CD4-positive, alpha-beta T cell treated with Interleukin-1 beta for 1 hour (primary cell): Measurements from ENCODE around the gene PDYN.
"Not testable (repeated sequence)": the region's sequence is repeated elsewhere in the genome, so short reads cannot be mapped to it uniquely, and the experiment has no call there.

Experiments used
- DNase-seq, 2 donors: peaks; one replicate each; pipeline ENCODE4 v3.0.0-alpha.2; 2020 to 2022

The PDYN gene

GRCh38 chr20:1993986-1994385 is at the start of gene PDYN:
TSS of gene PDYN (minus strand) at chr20:1994058. CDS start at chr20:1983084, 10,974 bp downstream.
- no peak for DNase-seq

DNA sequence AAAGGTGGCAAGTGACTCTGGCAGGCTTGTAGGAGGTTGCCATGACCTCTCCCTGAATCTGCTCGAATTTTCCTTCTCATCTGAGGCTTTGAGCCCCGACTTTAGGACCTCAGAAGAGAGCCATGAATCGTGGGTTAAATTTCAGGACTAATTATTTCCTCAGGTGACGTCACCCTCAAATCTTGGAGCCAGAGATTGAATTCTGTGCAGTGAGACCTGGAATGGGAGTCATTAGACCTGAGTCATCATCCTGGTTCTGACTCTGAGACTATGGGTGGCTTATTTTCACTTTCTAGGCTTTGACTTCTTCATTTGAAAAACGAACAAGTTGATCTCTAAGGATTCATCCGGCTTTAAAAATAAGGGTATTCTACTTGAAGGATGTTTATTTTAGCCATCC is 48.5 kb upstream of the PDYN start:
- DNase-seq, result no peak

- no peak for DNase-seq
Observed at GRCh38 chr20:2038161-2038560, 44.3 kb upstream of the PDYN start.

- DNase-seq, result no peak
Observed at GRCh38 chr20:2037296-2037914, 43.5 kb upstream of the PDYN start.

DNA sequence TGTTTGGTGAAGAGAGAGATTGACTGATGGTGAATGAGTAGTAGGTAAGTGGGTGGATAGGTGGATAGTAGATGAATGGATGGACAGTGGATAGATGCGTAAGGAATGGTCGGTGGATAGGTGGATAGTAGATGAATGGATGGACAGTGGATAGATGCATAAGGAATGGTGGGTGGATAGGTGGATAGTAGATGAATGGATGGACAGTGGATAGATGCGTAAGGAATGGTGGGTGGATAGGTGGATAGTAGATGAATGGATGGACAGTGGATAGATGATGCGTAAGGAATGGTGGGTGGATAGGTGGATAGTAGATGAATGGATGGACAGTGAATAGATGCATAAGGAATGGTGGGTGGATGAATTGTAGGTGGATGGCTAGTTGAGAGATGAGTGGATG is 42.5 kb upstream of the PDYN start:
- DNase-seq, result not testable (repeated sequence)

DNA sequence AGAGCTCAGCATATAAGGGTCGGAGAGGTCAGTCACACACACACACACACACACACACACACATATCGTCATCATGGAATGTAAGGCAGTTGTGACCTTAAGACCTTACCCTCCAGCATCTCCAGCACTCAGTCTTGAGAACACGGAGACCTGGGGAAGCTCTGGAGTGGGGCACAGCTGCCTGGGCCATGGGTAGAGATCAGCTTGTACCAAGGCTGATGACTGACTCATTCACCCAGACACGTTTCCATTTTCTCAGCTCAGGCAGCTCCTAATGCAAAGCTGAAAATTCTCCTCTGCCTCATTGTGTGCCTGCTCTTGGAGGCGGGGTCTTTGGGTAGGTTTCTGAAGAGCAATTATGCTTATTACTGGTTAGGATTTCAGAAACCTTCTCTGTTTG is 38.3 kb upstream of the PDYN start:
- no peak for DNase-seq

- DNase-seq, result no peak
Observed at GRCh38 chr20:2026514-2026913, 32.7 kb upstream of the PDYN start.

- DNase-seq, result no peak
Observed at GRCh38 chr20:2026004-2026403, 32.1 kb upstream of the PDYN start.

GRCh38 chr20:2023151-2023550 is 29.3 kb upstream of the PDYN start:
- DNase-seq, result no peak

DNA sequence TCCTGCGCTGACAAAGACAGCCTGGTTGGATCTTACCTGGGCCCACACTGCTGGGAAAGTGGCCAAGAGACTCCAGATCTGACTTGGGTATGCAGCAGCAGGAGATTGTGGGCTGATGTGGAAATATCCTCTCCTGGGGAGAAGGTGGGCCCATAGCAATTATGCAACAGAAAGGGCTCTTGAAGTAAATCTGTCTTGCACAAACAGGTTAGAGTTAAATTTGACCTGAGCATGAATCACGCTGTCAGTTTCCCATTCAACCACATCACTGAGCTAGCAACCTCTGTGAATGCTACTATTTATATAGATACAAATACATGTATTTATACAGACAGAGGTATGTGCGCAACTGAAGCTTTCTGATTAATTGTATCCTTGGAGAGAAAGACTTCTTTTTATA is 28.3 kb upstream of the PDYN start:
- no peak for DNase-seq

DNA sequence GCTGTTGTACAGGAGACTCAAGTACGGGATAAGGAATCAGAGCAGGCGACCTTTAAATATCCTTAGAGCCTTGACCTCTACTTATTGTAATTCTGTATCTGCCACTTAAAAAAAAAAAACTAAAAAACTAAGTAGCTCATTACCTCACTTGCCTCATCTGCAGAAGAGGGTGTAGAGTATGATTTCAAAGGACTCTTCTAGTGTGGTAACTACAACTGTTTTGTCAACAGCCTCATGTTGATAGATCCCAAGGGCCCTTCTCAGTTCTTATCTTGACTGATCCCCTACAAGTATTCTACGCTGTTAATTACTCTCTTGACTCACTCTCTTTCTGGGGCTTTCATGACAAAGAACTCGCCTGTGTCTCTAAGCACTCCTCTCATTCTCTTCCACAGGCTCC is 16.7 kb upstream of the PDYN start:
- no peak for DNase-seq

- peak; percentile 5 to 6 for DNase-seq
Observed at GRCh38 chr20:2006452-2007361, 12.8 kb upstream of the PDYN start.

- DNase-seq, result peak; percentile 49
Observed at GRCh38 chr20:2005831-2006426, 12.1 kb upstream of the PDYN start.

DNA sequence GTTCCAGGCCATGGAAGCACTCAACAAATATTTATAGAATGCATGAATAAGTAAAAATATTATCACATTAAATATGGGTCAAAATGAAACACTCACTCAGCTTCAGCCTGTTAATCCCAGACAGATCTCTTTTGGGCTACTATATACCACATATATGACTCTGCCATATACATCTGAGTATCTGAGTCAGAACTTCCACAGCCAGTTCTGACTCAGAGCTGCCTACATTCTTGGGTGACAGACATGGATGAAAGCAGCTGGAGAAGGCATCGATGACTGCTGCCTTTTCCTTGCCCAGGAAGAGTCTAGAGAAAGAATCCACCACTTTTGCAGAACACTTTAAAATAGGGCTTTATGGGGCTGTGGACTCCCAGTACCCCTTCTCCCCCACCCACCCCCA is 11.5 kb upstream of the PDYN start:
- DNase-seq, result no peak

DNA sequence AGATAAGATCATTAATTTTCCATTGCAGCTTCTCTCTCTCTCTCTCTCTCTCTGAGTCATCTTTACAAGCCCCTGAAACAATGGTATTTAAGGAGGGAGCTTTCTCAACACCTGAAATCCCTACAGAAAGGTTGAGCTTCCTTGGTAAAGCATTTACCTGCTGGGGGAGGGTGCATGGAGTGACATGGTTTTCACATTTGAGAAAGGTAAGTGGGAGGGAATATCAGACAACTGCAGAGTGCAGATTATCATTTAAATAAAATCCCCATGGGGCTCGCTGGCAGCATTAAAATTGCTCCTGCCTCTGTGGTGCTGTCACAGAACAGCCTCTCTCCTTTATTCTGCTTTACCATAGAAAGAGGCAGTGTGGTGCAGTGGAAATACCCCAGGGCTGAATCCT is 10.3 kb upstream of the PDYN start:
- DNase-seq, result no peak

GRCh38 chr20:2002365-2002764 is 8.5 kb upstream of the PDYN start:
- DNase-seq, result no peak

- DNase-seq, result no peak
Observed at GRCh38 chr20:2001119-2001518, 7.3 kb upstream of the PDYN start.

DNA sequence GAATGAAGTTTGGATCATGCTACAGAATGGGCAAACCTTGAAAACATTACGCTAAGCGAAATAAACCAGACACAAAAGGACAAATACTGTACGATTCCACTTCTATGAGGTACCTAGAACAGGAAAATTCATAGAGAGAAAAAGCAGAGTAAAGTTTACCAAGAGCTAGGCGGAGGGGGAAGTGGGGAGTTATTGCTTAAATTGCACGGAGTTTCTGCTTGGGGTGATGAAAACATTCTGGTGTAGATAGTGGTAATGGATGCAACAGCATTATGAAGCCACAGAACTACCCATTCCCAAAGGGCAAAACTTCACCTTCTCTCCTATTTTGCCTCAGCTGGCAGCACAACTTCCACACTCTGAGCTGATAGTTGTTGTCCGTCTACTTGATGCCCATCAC is 6.4 kb upstream of the PDYN start:
- DNase-seq, result no peak

GRCh38 chr20:1998715-1999114 is 4.9 kb upstream of the PDYN start:
- DNase-seq, result no peak

GRCh38 chr20:1998193-1998520 is 4.3 kb upstream of the PDYN start:
- DNase-seq, result no peak

DNA sequence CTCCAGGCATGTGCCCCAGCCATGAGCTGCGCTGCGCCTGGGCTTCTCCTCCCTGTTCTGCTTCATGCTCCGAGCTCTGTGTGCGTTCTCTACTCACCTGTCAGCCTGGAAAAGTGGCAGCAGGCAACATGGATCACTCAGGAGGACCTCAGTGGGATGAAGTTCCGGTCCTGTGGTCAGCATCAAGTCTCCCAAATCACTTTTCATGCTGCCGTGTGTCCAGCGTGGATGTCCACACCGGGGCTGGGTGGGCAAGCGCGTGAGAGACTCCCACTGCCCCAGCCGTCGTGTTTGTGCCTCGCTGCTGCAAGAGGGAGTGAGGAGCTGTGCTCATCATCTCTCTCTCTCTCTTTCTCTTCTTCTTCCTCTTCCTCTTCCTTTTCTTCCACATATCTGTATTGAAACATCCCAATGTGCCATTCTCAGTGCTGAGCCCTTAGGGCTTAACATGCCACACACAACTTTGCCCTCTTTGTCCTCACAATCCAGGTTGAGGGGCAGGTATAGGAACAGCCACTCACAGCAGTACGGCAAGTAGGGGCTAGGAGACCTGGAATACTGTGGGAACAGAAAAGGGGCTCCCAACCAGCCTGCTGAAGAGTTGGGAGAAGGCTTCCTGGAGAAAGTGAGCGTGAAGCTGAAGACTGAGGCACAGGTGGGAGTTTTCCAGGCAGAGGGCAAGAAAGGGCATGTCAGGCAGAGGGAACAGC is 3.8 kb upstream of the PDYN start:
- DNase-seq, result no peak

- DNase-seq, result no peak
Observed at GRCh38 chr20:1995531-1996310, 1.9 kb upstream of the PDYN start.

- no peak for DNase-seq
Observed at GRCh38 chr20:1994627-1995026, 769 bp upstream of the PDYN start.
